Right cardiac atrium (tissue), 5 donors: ENCODE measurements around the gene PPP1R2C. TPM values are rescaled to one million over a fixed set of nuclear protein-coding genes. Genes with fewer than 3 reads are reported as not detected.

Experiments
- ATAC-seq, 2 donors: fragments of 200-7000 bp; cut with Tn5 transposase; one replicate each; pipeline versions ENCODE4 v1.8.0 to v1.9.1; 2020; ENCODE audit warnings: moderate library complexity in 2 of 2, mild to moderate bottlenecking in 1 of 2
- DNase-seq, 3 donors: peaks; one replicate each; pipeline ENCODE4 v3.0.0-alpha.2; 2020
- H3K27ac ChIP-seq: one replicate; pipeline ENCODE4 v1.5.1; 2013; ENCODE audit warnings: mild to moderate bottlenecking, low read length, control low read depth, moderate library complexity
- H3K27me3 ChIP-seq: one replicate; pipeline ENCODE4 v1.6.1; 2013; ENCODE audit not compliant: control insufficient read depth, insufficient read depth
- H3K4me1 ChIP-seq: one replicate; pipeline ENCODE4 v1.6.1; 2013; ENCODE audit warnings: low read length; ENCODE audit not compliant: control insufficient read depth, insufficient read depth
- H3K4me3 ChIP-seq: one replicate; pipeline ENCODE4 v1.5.1; 2013; ENCODE audit warnings: low read length, control low read depth
- H3K9me3 ChIP-seq: one replicate; pipeline ENCODE4 v1.6.1; 2013; ENCODE audit warnings: low read length; ENCODE audit not compliant: control insufficient read depth
- WGBS: extraction: QIAGEN DNeasy Blood & Tissue Kit; methylation state at CpG from one replicate; pipeline ENCODE4 v1.1.7; 2013; 5-methylcytosine and 5-hydroxymethylcytosine counted together
- intact Hi-C, 4 donors: fragments of 100-400 bp; cut with DNase I; formaldehyde crosslinking; loops; one replicate each; pipeline versions ENCODE4 v1.11.0 to v1.14.0; 2022 to 2023
- polyA plus RNA-seq: library from polyadenylated mRNA; stranded (reverse); fragments of 200-250 nt; gene quantifications from one replicate; pipeline ENCODE4 v1.2.3, GENCODE V29; 2013
- total RNA-seq, 4 donors: library from RNA; stranded (reverse); fragmentation: NEBNext Ultra II Directional; extraction: Animal tissue kit (Norgen Biotek cat#: 25700); gene quantifications; one replicate each; pipeline ENCODE4 v1.2.1, GENCODE V29; 2021
- donor health status: healthy with polysubstance abuse.
- donor health status: DM: no; HTN: yes; CAD: no.
- donor health status: DM: no; HTN: no; CAD: no.
- donor health status: DM: no; HTN: yes; CAD: no; lungs with severe emphysema.
- donor health status: DM: yes; HTN: yes; CAD: no.

Gene PPP1R2C
- total and polyA plus RNA-seq, 5 donors: not detected

- Histone ChIP-seq H3K27me3 (no peaks in the 10 kb centered on the region), H3K27ac (no peak overlapping the region), H3K9me3 (no peaks in the 10 kb centered on the region), H3K4me1 (no peaks in the 10 kb centered on the region), H3K4me3 (no peak overlapping the region)
- DNase-seq (no peak), ATAC-seq (no peak)
- intact Hi-C loops: no loop called here
These were observed 5.5 kb upstream of the PPP1R2C start for GRCh38 chrX:42783451-42783850.

- DNase-seq (no peak), ATAC-seq (peak; percentile 43 to 70)
- Histone ChIP-seq H3K4me1 (no peaks in the 10 kb centered on the region), H3K27ac (no peak overlapping the region), H3K9me3 (no peaks in the 10 kb centered on the region), H3K4me3 (no peak overlapping the region), H3K27me3 (no peaks in the 10 kb centered on the region)
- 33% methylated on average over 3 of the region's 3 CpGs for WGBS
- intact Hi-C loops: no loop called here
These were observed 1.8 kb downstream of the PPP1R2C start for GRCh38 chrX:42776195-42776594.

- ATAC-seq (no peak), DNase-seq (no peak)
- H3K27me3 ChIP-seq: no peaks in the 10 kb centered on the region
- WGBS: 78% methylated on average over 2 of the region's 2 CpGs
- no peak overlapping the region for H3K27ac ChIP-seq
- intact Hi-C loops: no loop called here
- H3K4me3 ChIP-seq: no peak overlapping the region
- H3K4me1 ChIP-seq: no peaks in the 10 kb centered on the region
- H3K9me3 ChIP-seq: no peaks in the 10 kb centered on the region
These were observed 5.1 kb downstream of the PPP1R2C start for GRCh38 chrX:42772874-42773273.

GRCh38 chrX:42771506-42772335, 6.2 kb downstream of the PPP1R2C start:
- H3K27me3 ChIP-seq: no peaks in the 10 kb centered on the region
- intact Hi-C loops: no loop called here
- ATAC-seq (no peak), DNase-seq (no peak)
- H3K9me3 ChIP-seq: no peaks in the 10 kb centered on the region
- no peak overlapping the region for H3K4me3 ChIP-seq
- H3K27ac ChIP-seq: no peak overlapping the region
- no peaks in the 10 kb centered on the region for H3K4me1 ChIP-seq
- WGBS: 81% methylated on average over 2 of the region's 2 CpGs

- H3K9me3 ChIP-seq: no peaks in the 10 kb centered on the region
- no peaks in the 10 kb centered on the region for H3K4me1 ChIP-seq
- no peak for DNase-seq
- no peak for ATAC-seq
- no peak overlapping the region for H3K27ac ChIP-seq
- intact Hi-C loops: no loop called here
- no peaks in the 10 kb centered on the region for H3K27me3 ChIP-seq
- H3K4me3 ChIP-seq: no peak overlapping the region
- 70% methylated on average over 3 of the region's 3 CpGs for WGBS
These were observed 7.4 kb downstream of the PPP1R2C start for GRCh38 chrX:42770566-42770965.

GRCh38 chrX:42759881-42760280, 18.1 kb downstream of the PPP1R2C start:
- Histone ChIP-seq H3K4me3 (no peak overlapping the region), H3K9me3 (no peaks in the 10 kb centered on the region), H3K27me3 (no peaks in the 10 kb centered on the region), H3K4me1 (no peaks in the 10 kb centered on the region), H3K27ac (no peak overlapping the region)
- WGBS: 93% methylated on average over 1 of the region's 1 CpG
- no peak for ATAC-seq
- intact Hi-C loops: no loop called here
- no peak for DNase-seq

- 41% methylated on average over 6 of the region's 6 CpGs for WGBS
- Histone ChIP-seq H3K27me3 (no peaks in the 10 kb centered on the region), H3K4me3 (no peak overlapping the region), H3K27ac (no peak overlapping the region), H3K4me1 (peaks cover 2% of the 10 kb centered on the region), H3K9me3 (no peaks in the 10 kb centered on the region)
- ATAC-seq (peak; percentile 77 to 78), DNase-seq (peak; percentile 64 to 69 (median 66))
- intact Hi-C loops: no loop called here
These were observed 22.1 kb downstream of the PPP1R2C start for GRCh38 chrX:42755815-42756214.

GRCh38 chrX:42754603-42755002, 23.4 kb downstream of the PPP1R2C start:
- intact Hi-C loops: no loop called here
- no peak overlapping the region for H3K4me3 ChIP-seq
- ATAC-seq (peak; percentile 44 to 81), DNase-seq (peak in 1 of 3 donors; percentile 15)
- H3K4me1 ChIP-seq: peaks cover 2% of the 10 kb centered on the region
- WGBS: 34% methylated on average over 2 of the region's 2 CpGs
- H3K27ac ChIP-seq: no peak overlapping the region
- H3K9me3 ChIP-seq: no peaks in the 10 kb centered on the region
- H3K27me3 ChIP-seq: no peaks in the 10 kb centered on the region

- Histone ChIP-seq H3K4me1 (peaks cover 2% of the 10 kb centered on the region), H3K27me3 (no peaks in the 10 kb centered on the region), H3K9me3 (no peaks in the 10 kb centered on the region), H3K27ac (no peak overlapping the region), H3K4me3 (no peak overlapping the region)
- intact Hi-C loops: no loop called here
- WGBS: 40% methylated on average over 2 of the region's 2 CpGs
- DNase-seq (no peak), ATAC-seq (peak; percentile 41 to 54)
These were observed 23.8 kb downstream of the PPP1R2C start for GRCh38 chrX:42754115-42754514.

- DNase-seq: peak; percentile 28 to 53 (median 41)
- Histone ChIP-seq H3K4me1 (peaks cover 4% of the 10 kb centered on the region), H3K9me3 (no peaks in the 10 kb centered on the region), H3K4me3 (no peak overlapping the region), H3K27me3 (no peaks in the 10 kb centered on the region), H3K27ac (no peak overlapping the region)
- ATAC-seq: peak; percentile 40 to 83
- intact Hi-C loops: no loop called here
- 38% methylated on average over 4 of the region's 4 CpGs for WGBS
These were observed 25.2 kb downstream of the PPP1R2C start for GRCh38 chrX:42752730-42753129.

- 98% methylated on average over 3 of the region's 3 CpGs for WGBS
- Histone ChIP-seq H3K27me3 (no peaks in the 10 kb centered on the region), H3K4me3 (no peak overlapping the region)
These were observed 26.4 kb downstream of the PPP1R2C start for GRCh38 chrX:42751573-42751972.

More at GRCh38 chrX:42751573-42751972, 26.4 kb downstream of the PPP1R2C start:
- ATAC-seq: no peak
- intact Hi-C loops: no loop called here
- H3K27ac ChIP-seq: no peak overlapping the region
- H3K9me3 ChIP-seq: no peaks in the 10 kb centered on the region
- H3K4me1 ChIP-seq: peaks cover 4% of the 10 kb centered on the region
- no peak for DNase-seq
